ENCODE results near the gene DGUOK.
A peak's percentile ranks its signal among the peaks of the same experiment; 100 is the strongest.

DGUOK gene

DNA sequence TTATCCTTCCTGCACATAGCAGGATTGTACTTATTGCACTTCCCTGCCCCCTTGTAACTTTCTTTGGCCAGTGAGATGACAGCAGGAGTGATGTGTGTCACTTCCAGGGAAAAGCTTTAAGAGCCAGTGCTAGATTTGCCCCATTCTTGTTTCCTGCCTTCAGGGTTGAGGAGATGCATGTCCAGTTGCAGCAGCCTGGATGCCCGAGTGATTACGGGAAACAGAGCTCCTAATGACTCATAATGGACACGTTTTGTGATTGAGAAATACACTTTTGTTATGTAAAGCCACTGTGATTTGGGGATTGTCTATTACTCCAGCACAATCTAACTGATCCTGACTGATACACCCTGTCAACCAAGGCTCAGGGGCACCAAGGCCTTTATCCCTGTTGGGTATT lies 53.0 kb downstream of the DGUOK start:
- DNase-seq (ENCODE audit: low spot score), result no peak

DNA sequence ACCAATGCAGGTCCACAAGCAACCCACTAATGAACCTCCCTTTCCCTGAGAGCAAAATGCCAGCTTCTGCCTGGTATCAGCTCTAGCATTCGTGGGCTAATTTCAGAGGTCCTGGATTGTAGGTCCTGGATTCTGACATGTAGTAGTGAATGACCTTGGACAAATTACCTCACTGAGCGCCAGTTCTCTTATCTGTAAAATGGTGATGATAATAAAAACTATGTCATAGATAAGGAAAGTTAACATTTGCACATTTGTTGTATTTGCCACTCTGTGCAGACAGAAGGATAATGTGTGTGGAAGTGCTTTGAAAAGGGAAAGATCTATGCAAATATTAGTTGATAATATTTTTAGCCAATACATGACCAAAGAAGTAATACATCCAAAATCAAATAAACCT lies 53.9 kb downstream of the DGUOK start:
- DNase-seq (ENCODE audit: low spot score), result no peak

DNA sequence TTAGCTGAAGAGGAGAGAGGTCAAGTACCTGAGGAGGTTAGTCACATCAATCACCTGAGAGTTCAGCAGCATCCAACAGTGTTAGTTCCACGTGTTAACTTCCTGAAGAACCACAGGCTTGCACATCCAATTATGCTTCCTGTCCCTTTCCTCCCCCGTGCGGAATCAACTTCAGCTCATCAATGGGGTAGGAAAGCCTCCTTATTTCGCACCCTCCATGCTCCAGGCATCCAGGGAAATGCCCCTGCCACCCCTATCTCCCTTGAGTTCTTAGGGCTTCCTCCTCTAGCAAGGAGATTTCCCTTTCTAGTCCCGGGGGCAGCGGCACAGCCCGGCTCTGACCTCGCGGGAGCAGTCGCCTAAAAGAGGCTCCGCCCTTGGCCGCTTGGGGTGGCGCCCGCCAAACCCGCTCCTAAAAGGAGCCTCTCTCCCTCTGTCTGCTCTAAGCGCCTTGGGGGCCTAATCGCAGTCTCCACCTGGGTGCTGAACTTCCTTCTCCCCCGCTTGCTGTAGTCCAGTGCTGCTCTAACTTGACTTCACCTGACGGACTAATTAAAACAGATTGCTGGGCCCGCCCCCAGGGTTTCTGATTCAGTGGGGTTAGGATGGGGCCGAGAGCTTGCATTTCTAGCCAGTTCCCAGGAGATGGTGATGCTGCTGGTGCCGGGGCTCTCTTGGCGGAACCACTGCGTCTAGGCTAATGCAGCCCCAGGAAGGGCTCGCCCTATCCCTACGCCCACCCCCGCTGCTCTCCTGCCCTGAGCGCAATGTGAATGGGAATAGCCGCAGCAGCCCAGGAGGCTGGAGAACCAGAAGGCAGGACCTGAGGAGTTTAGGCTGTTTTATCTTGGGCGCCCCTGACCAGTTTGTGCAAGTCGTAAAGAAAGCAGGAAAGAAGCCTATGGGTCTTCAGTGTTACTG lies 54.7 kb downstream of the DGUOK start:
- DNase-seq (ENCODE audit: low spot score), result no peak

DNA sequence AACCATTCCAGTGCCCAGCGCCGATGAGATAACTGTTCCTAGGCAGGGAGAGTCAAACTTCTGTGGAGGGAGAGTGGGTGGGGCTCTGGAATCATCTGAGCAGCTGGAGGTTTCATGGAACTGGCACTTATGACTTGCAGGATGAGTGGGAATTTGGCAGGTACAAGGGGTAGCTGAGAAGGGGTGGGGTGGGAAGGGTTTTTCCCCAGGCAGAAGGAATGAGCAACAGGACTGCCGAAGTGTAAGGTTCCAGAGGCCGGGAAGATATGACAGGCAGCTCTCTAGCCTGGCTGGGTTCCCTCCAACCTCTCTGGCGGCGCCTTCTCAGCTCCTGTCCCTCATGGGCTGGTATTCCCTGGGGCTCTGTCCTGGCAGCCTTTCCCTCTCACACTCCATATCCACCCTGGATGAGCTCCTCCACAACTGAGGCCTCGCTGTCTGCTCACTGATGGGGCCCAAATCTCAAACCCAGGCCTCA lies 55.5 kb downstream of the DGUOK start:
- DNase-seq (ENCODE audit: low spot score), result no peak

- no peak for DNase-seq (ENCODE audit: low spot score)
Observed at GRCh38 chr2:73983322-73984202, 56.9 kb downstream of the DGUOK start.

- peak; percentile 62 for DNase-seq (ENCODE audit: low spot score)
Observed at GRCh38 chr2:73984203-73984921, 57.7 kb downstream of the DGUOK start, which contains the start of gene TET3. TET3 (plus strand) TSS chr2:73984910; CDS start chr2:73986404, 1,494 bp downstream.

DNA sequence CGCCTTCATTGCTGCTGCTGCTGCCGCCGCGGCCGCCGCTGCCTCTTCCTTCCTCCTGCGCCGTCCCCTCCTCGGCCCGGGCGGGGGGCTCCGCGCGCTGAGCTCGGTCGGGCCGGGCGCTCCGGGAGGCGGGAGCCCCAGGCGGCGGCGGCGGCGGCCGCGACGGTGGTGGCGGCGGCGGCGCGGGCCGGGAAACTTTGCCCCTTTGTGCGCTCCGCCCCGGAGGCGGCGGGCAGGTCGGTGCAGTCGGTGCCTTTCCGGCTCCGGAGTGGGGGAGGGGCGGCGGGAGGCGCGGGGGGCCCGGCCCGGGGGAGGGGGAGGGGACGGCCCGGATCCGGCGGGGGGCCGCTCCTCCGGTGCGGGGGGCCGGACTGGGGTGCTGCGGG lies 58.2 kb downstream of the DGUOK start:
- DNase-seq (ENCODE audit: low spot score), result peak; percentile 61

DNA sequence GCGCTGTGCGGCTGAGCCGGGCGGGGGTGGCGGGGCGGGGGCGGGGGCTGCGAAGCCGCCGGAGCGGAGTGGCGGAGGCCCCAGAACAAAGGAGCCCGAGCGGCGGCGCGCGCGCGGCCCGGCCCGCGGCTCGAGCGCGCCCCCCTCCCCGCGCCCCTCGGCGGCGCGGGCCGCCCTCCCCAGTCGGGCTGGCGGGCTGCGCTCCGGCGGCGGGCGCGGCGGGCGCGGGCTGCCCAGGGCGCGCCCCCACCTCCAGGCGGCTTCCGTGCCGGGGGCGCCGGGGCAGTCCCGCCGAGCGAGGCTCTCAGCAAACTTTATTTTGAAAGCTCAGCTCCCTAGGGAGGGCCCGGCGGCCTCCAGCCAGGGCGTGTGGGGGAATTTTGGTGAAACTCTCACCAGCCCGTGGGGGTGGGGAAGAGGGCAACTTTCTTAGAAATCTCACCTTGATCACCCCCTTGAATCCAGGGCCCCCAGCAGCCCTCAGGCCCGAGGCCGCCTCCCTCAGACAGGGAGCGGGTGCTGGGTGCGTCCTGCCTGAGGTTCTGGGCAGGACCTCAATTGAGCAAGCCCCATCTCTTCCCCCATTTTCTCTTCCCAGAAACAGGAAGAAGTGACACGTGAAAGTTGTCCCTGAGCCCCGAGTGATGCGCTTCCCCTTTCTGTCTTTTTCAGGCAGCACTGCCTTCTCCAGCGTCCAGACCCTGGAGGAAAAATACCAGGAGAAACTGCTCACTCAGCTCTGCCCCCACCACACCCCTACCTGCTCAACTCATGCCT lies 58.8 kb downstream of the DGUOK start:
- peak; percentile 70 for DNase-seq (ENCODE audit: low spot score)

GRCh38 chr2:73986085-73986681 lies 59.5 kb downstream of the DGUOK start:
- DNase-seq (ENCODE audit: low spot score), result no peak

GRCh38 chr2:73987109-73987947 lies 60.6 kb downstream of the DGUOK start:
- DNase-seq (ENCODE audit: low spot score), result no peak

GRCh38 chr2:73987948-73988700 lies 61.4 kb downstream of the DGUOK start:
- DNase-seq (ENCODE audit: low spot score), result no peak

GRCh38 chr2:73989972-73990371 lies 63.3 kb downstream of the DGUOK start:
- no peak for DNase-seq (ENCODE audit: low spot score)

GRCh38 chr2:73990531-73990930 lies 63.9 kb downstream of the DGUOK start:
- no peak for DNase-seq (ENCODE audit: low spot score)

DNA sequence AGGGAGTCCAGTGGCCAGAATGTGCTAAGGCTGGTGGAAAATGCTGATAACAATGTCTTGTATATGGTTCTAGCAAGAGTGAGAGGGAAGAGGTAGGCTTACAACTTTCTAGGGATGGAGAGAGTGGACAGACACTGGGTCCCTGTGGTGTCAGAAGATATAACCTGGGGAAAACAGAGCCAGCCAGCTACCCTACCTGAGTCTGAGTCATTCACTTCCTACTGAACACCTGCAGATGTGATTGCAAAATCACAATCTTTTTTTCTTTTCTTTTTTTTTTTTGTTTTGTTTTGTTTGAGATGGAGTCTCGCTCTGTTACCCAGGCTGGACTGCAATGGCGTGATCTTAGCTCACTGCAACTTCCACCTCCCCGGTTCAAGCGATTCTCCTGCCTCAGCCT lies 65.4 kb downstream of the DGUOK start:
- no peak for DNase-seq (ENCODE audit: low spot score)

DNA sequence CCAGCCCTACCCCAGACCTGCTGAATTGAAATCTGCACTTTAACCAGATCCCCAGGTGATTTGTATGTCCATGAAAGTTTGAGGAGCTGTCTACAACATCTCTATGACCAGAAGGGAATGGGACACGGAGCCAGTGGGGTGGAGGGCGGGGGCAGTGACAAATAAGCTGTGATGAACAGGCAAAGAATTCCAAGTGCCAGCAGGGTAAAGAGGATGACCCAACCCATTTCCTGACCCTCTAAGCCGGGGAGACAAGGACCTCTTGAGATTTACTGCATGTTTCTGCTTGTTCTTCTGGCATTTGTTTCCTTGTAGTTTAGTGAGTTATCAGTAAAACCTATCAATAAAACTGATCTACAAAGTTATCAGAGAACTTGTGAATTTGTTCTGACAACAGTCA lies 66.7 kb downstream of the DGUOK start:
- DNase-seq (ENCODE audit: low spot score), result no peak

- DNase-seq (ENCODE audit: low spot score), result no peak
Observed at GRCh38 chr2:73993778-73994177, 67.1 kb downstream of the DGUOK start.

- no peak for DNase-seq (ENCODE audit: low spot score)
Observed at GRCh38 chr2:73994178-73994831, 67.6 kb downstream of the DGUOK start.

DNA sequence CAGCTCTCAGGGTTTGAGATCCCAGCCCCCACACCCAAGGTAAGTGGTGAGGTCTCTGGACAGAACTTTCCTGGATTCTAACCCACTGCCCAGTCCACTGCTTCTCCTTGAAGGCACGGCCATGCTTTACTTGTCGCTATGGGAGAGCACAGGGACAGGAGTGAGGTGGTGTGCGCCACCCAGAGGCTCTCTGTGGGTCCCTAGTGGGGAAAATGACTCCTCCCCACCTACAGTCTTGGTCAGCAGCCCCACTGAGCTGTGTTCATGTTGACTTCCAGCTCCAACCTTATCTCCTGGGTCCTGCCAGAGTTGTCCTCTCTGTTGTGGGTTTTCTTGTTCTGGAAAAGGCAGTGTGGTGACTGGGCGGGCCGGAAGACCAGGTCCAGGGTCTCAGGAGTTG lies 69.1 kb downstream of the DGUOK start:
- no peak for DNase-seq (ENCODE audit: low spot score)

DNA sequence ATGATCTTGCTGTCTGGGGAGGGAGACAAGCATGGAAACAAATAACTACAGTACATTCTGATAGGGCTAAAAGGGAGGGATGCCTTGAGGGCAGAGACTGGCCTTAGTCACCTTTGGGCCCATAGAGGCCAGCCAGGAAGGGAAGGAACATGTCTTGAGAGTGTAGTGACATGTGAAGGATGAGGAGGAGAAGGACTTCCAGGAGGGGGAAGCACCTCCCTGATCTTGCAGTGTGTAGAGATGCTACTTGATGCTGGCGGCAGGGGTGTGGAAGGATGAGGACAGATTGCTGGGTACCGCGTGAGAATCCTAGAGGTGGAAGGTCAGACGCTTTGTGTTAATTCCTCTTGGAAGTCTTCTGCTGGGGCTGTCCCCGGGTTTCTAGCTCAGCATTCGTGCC lies 71.1 kb downstream of the DGUOK start:
- DNase-seq (ENCODE audit: low spot score), result no peak
